Measurements from ENCODE around the gene BCAR3. TPM values are rescaled to one million over a fixed set of nuclear protein-coding genes. Genes with fewer than 3 reads are reported as not detected.

BCAR3 gene
- total RNA-seq, 1 donor from 2014 or later, result 16.6 TPM

DNA sequence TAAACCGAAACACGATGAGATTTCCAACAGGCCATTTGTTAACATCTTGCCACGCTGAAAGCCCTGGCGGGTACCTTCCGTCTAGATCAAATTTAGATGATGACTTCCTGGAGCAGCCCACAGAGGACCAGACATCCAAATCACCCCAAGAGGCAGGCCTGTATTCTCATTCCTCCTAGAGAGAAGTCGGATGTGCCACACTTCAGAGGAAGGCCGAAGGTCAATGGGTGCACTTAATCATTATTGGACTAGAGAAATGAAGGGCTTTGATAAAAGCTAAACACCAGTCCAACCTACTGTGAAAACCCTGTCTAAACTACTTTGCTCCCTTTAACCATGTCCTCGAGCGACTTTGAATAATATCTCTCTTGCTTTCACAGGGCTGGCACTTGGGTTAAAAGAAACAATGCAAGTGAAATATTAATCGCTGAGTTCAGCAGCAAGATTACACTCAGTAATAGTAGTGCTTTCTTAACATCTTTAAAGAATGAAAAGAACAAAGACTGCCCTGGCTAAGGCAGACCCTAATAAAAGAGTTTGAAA lies 76.5 kb downstream of the BCAR3 start:
- peaks cover 5% of the 10 kb centered on the region for H3K9me3 Mint-ChIP-seq
- H3K36me3 Mint-ChIP-seq, result peaks cover 21% of the 10 kb centered on the region
- TF ChIP-seq, protein P1, sequence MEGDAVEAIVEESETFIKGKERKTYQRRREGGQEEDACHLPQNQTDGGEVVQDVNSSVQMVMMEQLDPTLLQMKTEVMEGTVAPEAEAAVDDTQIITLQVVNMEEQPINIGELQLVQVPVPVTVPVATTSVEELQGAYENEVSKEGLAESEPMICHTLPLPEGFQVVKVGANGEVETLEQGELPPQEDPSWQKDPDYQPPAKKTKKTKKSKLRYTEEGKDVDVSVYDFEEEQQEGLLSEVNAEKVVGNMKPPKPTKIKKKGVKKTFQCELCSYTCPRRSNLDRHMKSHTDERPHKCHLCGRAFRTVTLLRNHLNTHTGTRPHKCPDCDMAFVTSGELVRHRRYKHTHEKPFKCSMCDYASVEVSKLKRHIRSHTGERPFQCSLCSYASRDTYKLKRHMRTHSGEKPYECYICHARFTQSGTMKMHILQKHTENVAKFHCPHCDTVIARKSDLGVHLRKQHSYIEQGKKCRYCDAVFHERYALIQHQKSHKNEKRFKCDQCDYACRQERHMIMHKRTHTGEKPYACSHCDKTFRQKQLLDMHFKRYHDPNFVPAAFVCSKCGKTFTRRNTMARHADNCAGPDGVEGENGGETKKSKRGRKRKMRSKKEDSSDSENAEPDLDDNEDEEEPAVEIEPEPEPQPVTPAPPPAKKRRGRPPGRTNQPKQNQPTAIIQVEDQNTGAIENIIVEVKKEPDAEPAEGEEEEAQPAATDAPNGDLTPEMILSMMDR (conservative IDR thresholded peaks at IDR 0.05), result no peak
- peak overlapping the region; percentile 66 for H3K27ac Mint-ChIP-seq
- H3K27me3 Mint-ChIP-seq, result no peaks in the 10 kb centered on the region
- peak overlapping the region; percentile 65 for H3K4me3 Mint-ChIP-seq
- peaks cover 55% of the 10 kb centered on the region for H3K4me1 Mint-ChIP-seq (ENCODE audit: unreplicated experiment)
- no peak for DNase-seq (ENCODE audit: extremely low spot score, unreplicated experiment)

DNA sequence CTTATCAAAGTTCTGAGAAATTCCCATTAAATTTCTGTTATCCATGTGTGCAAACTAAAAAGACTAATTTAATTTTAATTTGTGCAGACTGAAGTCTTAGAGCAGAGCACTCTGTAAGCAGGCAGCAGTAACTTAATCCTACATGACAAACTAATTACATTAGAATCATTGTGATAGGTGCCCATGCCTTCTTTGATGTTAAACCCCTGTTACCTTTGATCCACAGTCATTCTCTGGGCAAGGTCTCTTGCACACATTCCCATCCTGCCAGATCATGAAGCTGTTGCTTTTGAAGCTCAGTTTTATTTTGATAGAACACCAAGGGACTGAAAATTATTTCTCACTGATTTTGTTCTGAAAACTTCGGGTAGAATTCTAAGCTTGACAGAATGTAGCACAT lies 77.2 kb downstream of the BCAR3 start:
- Mint-ChIP-seq H3K27ac (peak overlapping the region; percentile 66), H3K9me3 (peaks cover 5% of the 10 kb centered on the region)

DNA sequence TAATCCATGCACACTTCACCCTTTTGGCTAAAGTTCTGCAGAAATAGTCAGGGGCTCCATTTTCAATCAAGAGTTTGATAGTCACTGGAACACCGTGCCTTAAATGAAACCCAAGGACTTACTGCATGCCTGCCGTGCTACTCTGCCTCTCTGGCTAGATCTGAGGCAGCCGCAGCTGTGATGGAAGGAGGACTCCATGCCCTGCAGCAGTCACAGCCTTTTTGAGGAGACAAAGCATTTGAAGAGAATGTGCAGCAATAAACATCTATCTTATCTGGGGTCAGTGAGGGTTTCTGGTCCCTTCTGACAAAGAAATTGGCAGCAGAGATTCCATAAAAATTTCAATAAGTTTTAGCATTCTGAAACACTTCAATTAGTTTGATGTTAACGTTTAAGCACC lies 78.0 kb downstream of the BCAR3 start:
- TF ChIP-seq, protein P1 (conservative IDR thresholded peaks at IDR 0.05), result no peak
- DNase-seq (ENCODE audit: extremely low spot score, unreplicated experiment), result no peak
- H3K36me3 Mint-ChIP-seq, result peaks cover 26% of the 10 kb centered on the region
- H3K9me3 Mint-ChIP-seq, result peaks cover 5% of the 10 kb centered on the region
- H3K4me1 Mint-ChIP-seq (ENCODE audit: unreplicated experiment), result peaks cover 55% of the 10 kb centered on the region
- H3K27ac Mint-ChIP-seq, result peak overlapping the region; percentile 72
- peak overlapping the region; percentile 29 for H3K4me3 Mint-ChIP-seq
- no peaks in the 10 kb centered on the region for H3K27me3 Mint-ChIP-seq

More for the DNA sequence above, 77.2 kb downstream of the BCAR3 start:
- no peak overlapping the region for H3K4me3 Mint-ChIP-seq
- peaks cover 26% of the 10 kb centered on the region for H3K36me3 Mint-ChIP-seq
- H3K4me1 Mint-ChIP-seq (ENCODE audit: unreplicated experiment), result peaks cover 57% of the 10 kb centered on the region
- H3K27me3 Mint-ChIP-seq, result no peaks in the 10 kb centered on the region
- DNase-seq (ENCODE audit: extremely low spot score, unreplicated experiment), result no peak
- TF ChIP-seq, protein P1 (conservative IDR thresholded peaks at IDR 0.05), result no peak

DNA sequence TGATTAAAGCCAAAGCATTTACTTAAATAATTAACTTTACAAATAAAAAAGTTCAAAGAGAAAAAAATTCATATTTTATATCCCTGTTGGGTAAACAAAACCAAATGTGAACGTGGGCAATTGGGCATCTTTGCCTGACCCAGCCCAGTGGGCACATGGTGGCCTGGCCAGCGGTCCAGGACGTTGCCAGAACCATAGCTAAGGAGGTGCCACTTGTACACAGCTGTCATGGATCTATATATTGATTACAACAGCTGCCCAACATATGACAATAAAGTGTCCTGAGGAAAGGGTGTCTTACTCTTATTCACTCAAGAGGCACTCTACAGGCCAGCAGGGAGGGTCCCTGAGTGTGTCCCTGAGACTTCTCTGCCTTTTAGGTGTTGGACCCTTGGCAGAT lies 78.5 kb downstream of the BCAR3 start:
- no peak for DNase-seq (ENCODE audit: extremely low spot score, unreplicated experiment)
- H3K9me3 Mint-ChIP-seq, result peaks cover 5% of the 10 kb centered on the region
- no peaks in the 10 kb centered on the region for H3K27me3 Mint-ChIP-seq
- peaks cover 26% of the 10 kb centered on the region for H3K36me3 Mint-ChIP-seq
- H3K27ac Mint-ChIP-seq, result no peak overlapping the region
- H3K4me3 Mint-ChIP-seq, result no peak overlapping the region
- H3K4me1 Mint-ChIP-seq (ENCODE audit: unreplicated experiment), result peaks cover 51% of the 10 kb centered on the region
- TF ChIP-seq, protein P1 (conservative IDR thresholded peaks at IDR 0.05), result no peak

DNA sequence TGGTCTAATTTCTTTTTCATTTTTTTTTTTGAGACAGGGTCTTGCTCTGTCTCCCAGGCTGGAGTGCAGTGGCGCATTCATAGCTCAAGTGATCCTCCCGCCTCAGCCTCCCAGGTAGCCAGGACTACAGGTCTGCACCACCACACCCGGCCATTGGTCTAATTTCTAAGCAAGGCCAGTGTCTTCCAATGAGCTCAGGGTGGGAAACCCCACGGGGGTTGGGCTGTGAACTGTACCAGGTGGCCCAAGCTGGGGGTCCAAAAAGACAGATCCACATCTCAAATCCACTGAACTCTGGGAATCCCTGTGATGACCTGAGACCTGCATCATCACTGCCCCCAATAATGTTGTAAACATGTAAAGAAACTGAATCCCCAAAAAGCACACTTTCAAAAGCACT lies 79.5 kb downstream of the BCAR3 start:
- peaks cover 58% of the 10 kb centered on the region for H3K4me1 Mint-ChIP-seq (ENCODE audit: unreplicated experiment)
- no peak for DNase-seq (ENCODE audit: extremely low spot score, unreplicated experiment)
- no peaks in the 10 kb centered on the region for H3K27me3 Mint-ChIP-seq
- H3K27ac Mint-ChIP-seq, result no peak overlapping the region
- H3K9me3 Mint-ChIP-seq, result peaks cover 5% of the 10 kb centered on the region
- peaks cover 22% of the 10 kb centered on the region for H3K36me3 Mint-ChIP-seq
- TF ChIP-seq, protein P1 (conservative IDR thresholded peaks at IDR 0.05), result no peak
- no peak overlapping the region for H3K4me3 Mint-ChIP-seq

DNA sequence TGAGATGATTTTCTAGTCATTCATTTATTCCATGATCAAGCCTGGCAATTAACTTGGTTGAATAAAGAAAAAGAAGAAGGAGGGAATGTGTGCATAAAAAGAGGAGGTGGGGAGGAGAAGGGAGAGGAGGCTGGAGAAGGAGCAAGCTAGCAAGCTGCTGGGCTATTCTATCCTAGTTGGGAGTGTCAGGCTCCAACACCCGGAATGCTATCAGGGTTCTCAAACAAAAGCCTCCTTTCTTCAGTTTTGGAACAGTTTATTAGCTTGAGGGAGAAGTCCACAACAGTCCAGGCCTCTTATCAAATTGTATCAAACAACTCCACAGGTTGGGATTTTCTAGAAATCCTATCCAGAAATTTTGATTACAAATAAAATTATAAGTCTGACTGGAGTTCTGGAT lies 80.0 kb downstream of the BCAR3 start:
- Mint-ChIP-seq H3K9me3 (peaks cover 2% of the 10 kb centered on the region), H3K36me3 (peaks cover 18% of the 10 kb centered on the region), H3K27ac (peak overlapping the region; percentile 22), H3K27me3 (no peaks in the 10 kb centered on the region), H3K4me1 (ENCODE audit: unreplicated experiment) (peaks cover 58% of the 10 kb centered on the region), H3K4me3 (no peak overlapping the region)
- TF ChIP-seq, protein P1 (conservative IDR thresholded peaks at IDR 0.05), result no peak
- no peak for DNase-seq (ENCODE audit: extremely low spot score, unreplicated experiment)

Data from type B pancreatic cell (in vitro differentiated cells).